ENCODE measurements around the gene SLC25A21.

SLC25A21 gene

GRCh38 chr14:36845356-36846012 is 326.9 kb downstream of the SLC25A21 start:
- no peaks in the 10 kb centered on the region for H3K36me3 ChIP-seq (ENCODE audit: control insufficient read depth, insufficient read depth, low read length)
- H3K27me3 ChIP-seq (replicated peaks; ENCODE audit: control insufficient read depth, insufficient read depth, low read length) = no peaks in the 10 kb centered on the region
- DNase-seq (ENCODE audit: extremely low read depth, insufficient read length) = no peak
- TF ChIP-seq CTCF (IDR thresholded peaks at IDR 0.05; ENCODE audit: insufficient read depth, low read length, poor library complexity, severe bottlenecking) = no peak
- no peak overlapping the region for H3K4me3 ChIP-seq (replicated peaks; ENCODE audit: low read depth, low read length)

GRCh38 chr14:36844443-36845195 is 327.8 kb downstream of the SLC25A21 start:
- H3K27me3 ChIP-seq (replicated peaks; ENCODE audit: control insufficient read depth, insufficient read depth, low read length) = no peaks in the 10 kb centered on the region
- DNase-seq (ENCODE audit: extremely low read depth, insufficient read length) = no peak
- H3K4me3 ChIP-seq (replicated peaks; ENCODE audit: low read depth, low read length) = no peak overlapping the region
- no peaks in the 10 kb centered on the region for H3K36me3 ChIP-seq (ENCODE audit: control insufficient read depth, insufficient read depth, low read length)
- TF ChIP-seq CTCF (IDR thresholded peaks at IDR 0.05; ENCODE audit: insufficient read depth, low read length, poor library complexity, severe bottlenecking) = no peak

GRCh38 chr14:36843410-36843809 is 329.0 kb downstream of the SLC25A21 start:
- no peak for DNase-seq (ENCODE audit: extremely low read depth, insufficient read length)

GRCh38 chr14:36835128-36835527 is 337.3 kb downstream of the SLC25A21 start:
- no peak for DNase-seq (ENCODE audit: extremely low read depth, insufficient read length)

More at GRCh38 chr14:36843410-36843809, 329.0 kb downstream of the SLC25A21 start:
- Histone ChIP-seq H3K36me3 (ENCODE audit: control insufficient read depth, insufficient read depth, low read length) (no peaks in the 10 kb centered on the region), H3K27me3 (replicated peaks; ENCODE audit: control insufficient read depth, insufficient read depth, low read length) (no peaks in the 10 kb centered on the region), H3K4me3 (replicated peaks; ENCODE audit: low read depth, low read length) (no peak overlapping the region)
- TF ChIP-seq CTCF (IDR thresholded peaks at IDR 0.05; ENCODE audit: insufficient read depth, low read length, poor library complexity, severe bottlenecking) = no peak

GRCh38 chr14:36834293-36834692 is 338.1 kb downstream of the SLC25A21 start:
- Histone ChIP-seq H3K27me3 (replicated peaks; ENCODE audit: control insufficient read depth, insufficient read depth, low read length) (no peaks in the 10 kb centered on the region), H3K4me3 (replicated peaks; ENCODE audit: low read depth, low read length) (no peak overlapping the region), H3K36me3 (ENCODE audit: control insufficient read depth, insufficient read depth, low read length) (no peaks in the 10 kb centered on the region)
- DNase-seq (ENCODE audit: extremely low read depth, insufficient read length) = no peak
- TF ChIP-seq CTCF (IDR thresholded peaks at IDR 0.05; ENCODE audit: insufficient read depth, low read length, poor library complexity, severe bottlenecking) = no peak

More at GRCh38 chr14:36835128-36835527, 337.3 kb downstream of the SLC25A21 start:
- Histone ChIP-seq H3K4me3 (replicated peaks; ENCODE audit: low read depth, low read length) (no peak overlapping the region), H3K27me3 (replicated peaks; ENCODE audit: control insufficient read depth, insufficient read depth, low read length) (no peaks in the 10 kb centered on the region), H3K36me3 (ENCODE audit: control insufficient read depth, insufficient read depth, low read length) (no peaks in the 10 kb centered on the region)
- no peak for TF ChIP-seq CTCF (IDR thresholded peaks at IDR 0.05; ENCODE audit: insufficient read depth, low read length, poor library complexity, severe bottlenecking)
